Brain microvascular endothelial cell (primary cell): ENCODE results near the gene RGS12.

ENCODE experiments used
- DNase-seq: peaks from one replicate; pipeline ENCODE4 v3.0.0-alpha.2; 2020
- H3K27ac ChIP-seq: fragments of 250-450 bp; sonication (Bioruptor Pico); 2 replicates; pipeline ENCODE4 v1.5.1; 2020; ENCODE audit warnings: mild to moderate bottlenecking, moderate library complexity
- H3K27me3 ChIP-seq: fragments of 250-450 bp; sonication (Bioruptor Pico); replicated peaks from 2 replicates; pipeline ENCODE4 v1.5.1; 2020; ENCODE audit warnings: mild to moderate bottlenecking
- H3K36me3 ChIP-seq: fragments of 250-450 bp; sonication (Bioruptor Pico); replicated peaks from 2 replicates; pipeline ENCODE4 v1.5.1; 2020; ENCODE audit warnings: mild to moderate bottlenecking
- H3K4me3 ChIP-seq: 2 replicates; pipeline ENCODE4 v1.5.1; 2011; ENCODE audit warnings: low read depth, mild to moderate bottlenecking, control low read depth, low read length, moderate library complexity
- in situ Hi-C: cut with HindIII; loops from 2 replicates; pipeline ENCODE4 v1.10.0; 2017; ENCODE audit warnings: low sequenced_read_pairs, low pct_ligation_motif_present
- TF ChIP-seq, protein P1 (sequence below): IDR thresholded peaks from 2 replicates; pipeline ENCODE4 v1.5.1; 2011; ENCODE audit warnings: low read depth, mild to moderate bottlenecking, moderate library complexity, low read length, control low read depth, inconsistent platforms; ENCODE audit errors: missing control alignments

The RGS12 gene

DNA sequence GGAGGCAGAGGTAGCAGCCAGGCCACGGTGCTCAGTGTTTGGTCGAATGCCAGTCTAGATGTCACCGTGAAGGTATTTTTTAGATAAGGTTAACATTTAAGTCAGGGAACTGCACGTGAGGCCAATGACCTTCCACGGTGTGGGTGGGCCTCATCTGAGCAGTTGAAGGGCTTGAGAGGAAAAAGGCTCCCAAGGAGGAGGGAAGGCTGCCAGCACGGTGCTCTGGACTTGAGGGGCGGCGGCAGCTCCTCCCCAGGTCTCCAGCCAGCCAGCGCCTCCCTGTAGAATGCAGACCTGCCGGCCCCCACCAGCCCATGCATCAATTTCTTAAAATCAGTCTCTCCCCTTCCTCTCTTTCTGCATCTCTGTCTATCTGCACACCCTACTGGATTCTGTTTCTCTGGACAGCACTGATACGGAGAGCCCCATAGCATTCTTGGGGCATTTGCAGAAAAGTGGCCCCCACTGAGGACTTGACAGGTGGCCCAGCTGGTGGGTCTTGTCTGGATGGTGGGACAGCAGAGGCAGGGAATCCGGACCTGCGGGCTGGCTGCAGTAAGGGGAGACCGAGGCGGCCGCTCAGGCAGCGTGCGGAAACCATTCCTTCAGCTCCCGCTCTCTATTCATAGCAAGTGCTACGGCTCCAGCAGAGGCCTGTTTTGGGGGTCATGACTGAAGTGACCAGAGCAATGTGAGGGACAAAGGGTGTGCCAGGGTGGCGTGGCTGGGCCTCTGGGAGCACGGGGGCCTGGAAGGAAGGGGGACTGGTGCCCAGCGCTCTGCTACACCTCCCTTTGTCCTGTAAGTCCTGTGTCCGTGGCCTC, 7.9 kb upstream of the RGS12 start:
- H3K4me3 ChIP-seq = no peak overlapping the region
- no peaks in the 10 kb centered on the region for H3K36me3 ChIP-seq
- peaks cover 4% of the 10 kb centered on the region for H3K27me3 ChIP-seq
- in situ Hi-C loops = no loop called here
- no peak for DNase-seq
- no peak overlapping the region for H3K27ac ChIP-seq
- TF ChIP-seq, protein P1, sequence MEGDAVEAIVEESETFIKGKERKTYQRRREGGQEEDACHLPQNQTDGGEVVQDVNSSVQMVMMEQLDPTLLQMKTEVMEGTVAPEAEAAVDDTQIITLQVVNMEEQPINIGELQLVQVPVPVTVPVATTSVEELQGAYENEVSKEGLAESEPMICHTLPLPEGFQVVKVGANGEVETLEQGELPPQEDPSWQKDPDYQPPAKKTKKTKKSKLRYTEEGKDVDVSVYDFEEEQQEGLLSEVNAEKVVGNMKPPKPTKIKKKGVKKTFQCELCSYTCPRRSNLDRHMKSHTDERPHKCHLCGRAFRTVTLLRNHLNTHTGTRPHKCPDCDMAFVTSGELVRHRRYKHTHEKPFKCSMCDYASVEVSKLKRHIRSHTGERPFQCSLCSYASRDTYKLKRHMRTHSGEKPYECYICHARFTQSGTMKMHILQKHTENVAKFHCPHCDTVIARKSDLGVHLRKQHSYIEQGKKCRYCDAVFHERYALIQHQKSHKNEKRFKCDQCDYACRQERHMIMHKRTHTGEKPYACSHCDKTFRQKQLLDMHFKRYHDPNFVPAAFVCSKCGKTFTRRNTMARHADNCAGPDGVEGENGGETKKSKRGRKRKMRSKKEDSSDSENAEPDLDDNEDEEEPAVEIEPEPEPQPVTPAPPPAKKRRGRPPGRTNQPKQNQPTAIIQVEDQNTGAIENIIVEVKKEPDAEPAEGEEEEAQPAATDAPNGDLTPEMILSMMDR = no peak

DNA sequence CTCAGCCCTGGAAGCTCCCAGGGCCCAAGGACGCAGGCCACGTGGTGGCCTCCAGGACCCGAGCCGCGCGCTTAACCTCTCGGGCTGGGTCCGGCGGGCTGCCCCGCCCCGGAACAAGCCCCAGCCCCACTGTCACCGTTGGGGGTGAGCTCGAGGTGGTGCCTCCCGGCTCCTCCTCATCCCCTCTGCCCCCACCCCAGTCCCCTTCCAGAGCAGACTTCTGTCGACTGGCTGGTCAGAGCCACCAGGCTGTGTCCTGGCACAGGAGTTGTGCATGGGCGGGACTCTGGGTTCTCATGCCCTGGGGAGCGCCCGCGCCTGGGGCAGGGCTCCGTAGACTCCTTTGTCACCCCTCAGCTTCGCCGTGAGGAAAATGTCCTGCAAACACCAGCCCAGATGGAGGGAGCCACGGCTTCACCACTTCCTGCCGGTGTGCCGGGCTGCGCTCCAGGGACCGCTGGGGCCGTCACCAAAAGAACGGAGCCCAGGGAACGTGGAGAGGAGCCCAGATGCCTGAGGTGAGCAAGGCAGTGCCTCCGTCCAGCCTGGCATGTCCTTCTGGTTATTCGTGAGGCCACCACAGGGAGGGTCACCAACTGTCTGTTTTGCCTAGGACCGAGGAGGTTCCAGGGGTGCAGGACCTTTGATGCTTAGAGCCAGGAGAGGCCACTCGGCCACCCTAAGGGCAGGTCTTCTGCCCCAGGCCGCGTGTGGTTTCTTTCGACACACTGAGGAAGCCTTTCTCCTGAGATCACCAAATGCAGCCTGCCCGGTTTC, 7.1 kb upstream of the RGS12 start:
- TF ChIP-seq, protein P1 = no peak
- in situ Hi-C loops = no loop called here
- no peak overlapping the region for H3K4me3 ChIP-seq
- no peaks in the 10 kb centered on the region for H3K36me3 ChIP-seq
- H3K27me3 ChIP-seq = peaks cover 4% of the 10 kb centered on the region
- DNase-seq = no peak
- H3K27ac ChIP-seq = no peak overlapping the region

DNA sequence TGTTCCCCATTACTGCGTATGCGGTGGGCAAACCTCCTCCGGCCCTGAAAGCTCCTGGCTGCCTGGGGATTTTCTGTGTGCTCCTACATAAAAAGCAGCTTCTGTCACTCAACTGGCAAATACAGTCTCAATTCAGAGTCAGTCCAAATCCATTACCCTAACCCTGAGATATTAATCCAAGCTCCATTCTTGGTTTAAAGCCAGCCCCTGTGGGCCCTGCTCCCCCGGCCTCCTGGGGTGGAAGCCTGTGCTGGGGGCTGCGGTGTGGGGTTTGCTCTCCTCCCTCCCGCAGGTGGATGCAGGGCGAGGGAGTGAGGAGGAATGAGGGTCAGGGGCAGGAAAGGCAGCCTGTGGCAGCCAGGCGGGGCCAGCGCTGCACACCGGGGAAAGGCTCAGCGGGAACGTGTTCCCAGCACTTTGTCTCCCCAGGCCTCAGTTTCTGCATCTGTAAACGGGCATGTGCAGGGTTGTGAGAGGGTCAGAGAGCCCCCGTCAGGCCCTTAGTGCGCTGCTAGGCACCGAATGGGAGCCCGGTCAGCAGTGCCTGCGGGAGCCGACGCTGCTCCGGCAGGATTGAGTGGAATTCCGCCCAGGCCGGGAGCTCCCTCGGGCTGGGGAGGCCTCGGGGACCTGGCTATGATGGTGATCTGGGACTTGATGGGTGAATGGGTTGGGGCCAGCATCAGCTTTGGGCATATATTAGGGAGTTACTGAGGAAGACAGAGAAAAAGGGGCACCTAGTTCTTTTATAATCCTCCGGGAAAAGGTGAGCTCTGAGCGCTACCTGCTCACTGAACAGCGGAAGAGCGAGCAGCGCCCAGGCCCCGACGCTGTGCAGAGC, 6.3 kb upstream of the RGS12 start:
- no peak overlapping the region for H3K27ac ChIP-seq
- no peak overlapping the region for H3K4me3 ChIP-seq
- in situ Hi-C loops = no loop called here
- no peaks in the 10 kb centered on the region for H3K36me3 ChIP-seq
- no peak for DNase-seq
- peaks cover 4% of the 10 kb centered on the region for H3K27me3 ChIP-seq
- TF ChIP-seq, protein P1 = no peak

DNA sequence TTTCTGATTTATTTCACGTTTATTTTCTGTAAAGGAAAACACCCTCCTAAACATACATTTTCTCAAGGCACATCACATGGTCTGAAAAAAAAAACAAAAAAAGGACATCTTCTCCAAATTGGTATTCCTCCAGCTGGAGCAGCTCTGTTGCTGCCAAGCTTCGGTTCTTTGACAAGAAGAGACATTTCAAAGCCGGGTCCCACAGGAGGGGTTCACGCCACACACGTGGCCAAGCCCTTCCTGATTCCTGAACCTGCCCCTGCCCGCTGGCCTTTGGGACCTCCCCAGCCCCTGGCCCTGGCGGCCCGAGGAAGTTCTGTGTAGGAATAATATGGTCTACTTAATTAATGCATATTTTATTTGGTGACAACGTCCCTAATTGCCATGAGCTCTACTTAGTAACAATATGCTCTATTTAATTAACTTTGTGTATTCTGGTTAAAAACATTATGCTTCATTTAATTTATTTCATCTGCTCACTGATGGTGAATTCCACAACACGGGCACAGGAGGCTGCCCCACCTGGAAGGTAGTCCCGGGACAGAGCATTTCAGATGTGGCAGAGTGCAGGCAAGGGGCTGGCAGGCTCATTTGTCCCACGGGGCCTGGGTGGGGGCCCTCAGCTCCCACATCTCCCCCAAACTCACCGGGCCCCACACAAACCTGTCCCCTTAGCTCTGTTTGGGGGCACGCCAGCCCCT, 5.4 kb upstream of the RGS12 start:
- no peak overlapping the region for H3K27ac ChIP-seq
- in situ Hi-C loops = no loop called here
- DNase-seq = no peak
- H3K36me3 ChIP-seq = no peaks in the 10 kb centered on the region
- no peak overlapping the region for H3K4me3 ChIP-seq
- TF ChIP-seq, protein P1 = no peak
- peaks cover 4% of the 10 kb centered on the region for H3K27me3 ChIP-seq

DNA sequence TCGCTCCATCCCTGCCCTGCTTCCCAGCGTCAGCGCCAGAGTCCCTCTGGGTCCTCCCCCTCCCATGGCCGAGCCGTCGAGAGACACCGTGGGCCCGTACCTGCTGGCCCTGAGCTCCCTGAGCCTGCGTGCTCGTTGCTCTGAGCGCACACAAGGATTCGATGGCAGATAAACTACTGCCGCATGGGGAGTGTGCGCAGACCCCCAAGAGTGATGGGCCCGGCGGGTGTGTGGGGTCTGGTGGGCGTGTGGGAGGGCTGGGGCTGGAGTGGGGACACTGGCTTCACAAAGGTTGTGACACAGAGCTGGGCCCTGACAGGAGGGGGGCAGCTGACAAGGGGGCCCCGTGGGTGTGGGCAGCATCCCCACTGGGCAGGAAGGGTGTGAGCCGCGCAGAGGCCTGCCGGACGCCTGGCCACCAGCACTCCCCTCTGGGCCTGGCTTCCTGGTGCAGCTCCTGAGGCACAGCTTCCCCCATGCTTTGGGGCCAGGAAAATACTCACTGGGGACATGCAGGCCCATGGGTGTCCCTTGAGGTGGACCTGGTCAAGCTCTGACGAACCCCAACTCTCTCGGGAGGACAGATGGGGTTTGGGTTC, 4.8 kb upstream of the RGS12 start:
- TF ChIP-seq, protein P1 = no peak
- Histone ChIP-seq H3K27me3 (peaks cover 4% of the 10 kb centered on the region), H3K4me3 (no peak overlapping the region), H3K27ac (no peak overlapping the region), H3K36me3 (no peaks in the 10 kb centered on the region)
- in situ Hi-C loops = no loop called here
- DNase-seq = no peak
